Small intestine (tissue), 7 donors: Measurements from ENCODE around the gene HSD17B14. TPM values are rescaled to one million over a fixed set of nuclear protein-coding genes. Genes with fewer than 3 reads are reported as not detected.
"Not testable (repeated sequence)": the region's sequence is repeated elsewhere in the genome, so short reads cannot be mapped to it uniquely, and the experiment has no call there.

Experiments used
- DNase-seq, 2 donors: peaks; one replicate each; pipeline versions ENCODE4 v3.0.0 to v3.0.0-alpha.2; 2013
- FAIRE-seq: peaks from 2 replicates; lab custom pipeline; 2012; peaks lifted over from hg19 to GRCh38; lab: Jason Lieb, UNC
- H3K27ac ChIP-seq, 3 donors: one replicate each; pipeline ENCODE4 v1.5.1; 2013; ENCODE audit warnings: low read length in 2 of 3, mild to moderate bottlenecking in 2 of 3, control low read depth in 1 of 3, inconsistent platforms in 1 of 3, low read depth in 1 of 3, moderate library complexity in 1 of 3
- H3K27me3 ChIP-seq, 3 donors: one replicate each; pipeline ENCODE4 v1.6.1; 2013; ENCODE audit warnings: low read length in 3 of 3, inconsistent platforms in 1 of 3; ENCODE audit not compliant: control insufficient read depth in 3 of 3, insufficient read depth in 3 of 3
- H3K36me3 ChIP-seq, 3 donors: one replicate each; pipeline ENCODE4 v1.6.1; 2013; ENCODE audit warnings: low read length in 3 of 3, inconsistent platforms in 1 of 3, low read depth in 1 of 3, mild to moderate bottlenecking in 1 of 3, moderate library complexity in 1 of 3; ENCODE audit not compliant: control insufficient read depth in 3 of 3, insufficient read depth in 2 of 3
- H3K4me1 ChIP-seq, 3 donors: one replicate each; pipeline ENCODE4 v1.6.1; 2013; ENCODE audit warnings: low read length in 2 of 3, inconsistent platforms in 1 of 3, low read depth in 1 of 3, mild to moderate bottlenecking in 1 of 3, moderate library complexity in 1 of 3; ENCODE audit not compliant: control insufficient read depth in 3 of 3, insufficient read depth in 2 of 3
- H3K4me3 ChIP-seq, 3 donors: one replicate each; pipeline ENCODE4 v1.5.1; 2013; ENCODE audit warnings: low read length in 3 of 3, control low read depth in 1 of 3, inconsistent platforms in 1 of 3, low read depth in 1 of 3, mild to moderate bottlenecking in 1 of 3, moderate library complexity in 1 of 3
- H3K9me3 ChIP-seq, 2 donors: one replicate each; pipeline ENCODE4 v1.6.1; 2013; ENCODE audit warnings: low read depth in 1 of 2, low read length in 1 of 2; ENCODE audit not compliant: control insufficient read depth in 2 of 2, insufficient read depth in 1 of 2
- WGBS, 3 donors: extraction: QIAGEN DNeasy Blood & Tissue Kit; methylation state at CpG; one replicate each; pipeline ENCODE4 v1.1.7; 2013; 5-methylcytosine and 5-hydroxymethylcytosine counted together
- polyA plus RNA-seq, 4 donors: library from polyadenylated mRNA; stranded (reverse) in 3 of 4; unstranded in 1 of 4; fragments of 200-250 nt in 3 of 4; fragments of 120-200 nt in 1 of 4; gene quantifications; one replicate each; pipeline versions ENCODE4 v1.2.1 to v1.2.3, GENCODE V29; 2013
- donor health status: healthy with polysubstance abuse.
- donor health status: control.
- donor health status: control.
- donor health status: Bipolar disorder and iron deficiency.
- donor health status: healthy.

Gene HSD17B14
- polyA plus RNA-seq, 4 donors = 4.4 to 102 (median 11.6) TPM; not detected in 1

DNA sequence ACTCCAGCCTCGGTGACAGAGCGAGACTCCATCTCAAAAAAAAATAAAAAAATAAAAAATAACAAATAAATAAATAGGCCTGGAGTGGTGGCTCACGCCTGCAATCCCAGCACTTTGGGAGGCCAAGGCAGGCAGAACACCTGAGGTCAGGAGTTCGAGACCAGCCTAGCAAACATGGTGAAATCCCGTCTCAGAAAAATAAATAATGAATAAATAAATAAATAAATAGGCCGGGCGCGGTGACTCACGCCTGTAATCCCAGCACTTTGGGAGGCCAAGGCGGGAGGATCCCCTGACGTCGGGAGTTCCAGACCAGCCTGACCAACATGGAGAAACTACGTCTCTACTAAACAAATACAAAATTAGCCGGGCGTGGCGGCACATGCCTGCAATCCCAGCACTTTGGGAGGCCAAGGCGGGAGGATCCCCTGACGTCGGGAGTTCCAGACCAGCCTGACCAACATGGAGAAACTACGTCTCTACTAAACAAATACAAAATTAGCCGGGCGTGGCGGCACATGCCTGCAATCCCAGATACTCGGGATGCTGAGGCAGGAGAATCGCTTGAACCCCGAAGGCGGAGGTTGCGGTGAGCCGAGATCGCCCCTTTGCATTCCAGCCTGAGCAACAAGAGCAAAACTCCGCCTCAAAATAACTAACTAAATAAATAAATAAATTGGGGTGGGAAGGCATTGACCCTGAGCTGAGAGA lies 35.3 kb upstream of the HSD17B14 start:
- FAIRE-seq, H3K27me3 ChIP-seq, H3K9me3 ChIP-seq, DNase-seq: not testable (repeated sequence)
- 50 to 71% (median 66%) methylated on average over 23 to 31 of the region's 31 CpGs for WGBS, 3 donors
- peaks cover 0 to 57% (median 3%) of the 10 kb centered on the region in 3 donors for H3K4me1 ChIP-seq
- H3K4me3 ChIP-seq = peak overlapping the region in 1 of 3 donors; percentile 95
- H3K36me3 ChIP-seq = peaks cover 4 to 36% (median 8%) of the 10 kb centered on the region in 3 donors
- peak overlapping the region; percentile 6 to 100 (median 99) for H3K27ac ChIP-seq

DNA sequence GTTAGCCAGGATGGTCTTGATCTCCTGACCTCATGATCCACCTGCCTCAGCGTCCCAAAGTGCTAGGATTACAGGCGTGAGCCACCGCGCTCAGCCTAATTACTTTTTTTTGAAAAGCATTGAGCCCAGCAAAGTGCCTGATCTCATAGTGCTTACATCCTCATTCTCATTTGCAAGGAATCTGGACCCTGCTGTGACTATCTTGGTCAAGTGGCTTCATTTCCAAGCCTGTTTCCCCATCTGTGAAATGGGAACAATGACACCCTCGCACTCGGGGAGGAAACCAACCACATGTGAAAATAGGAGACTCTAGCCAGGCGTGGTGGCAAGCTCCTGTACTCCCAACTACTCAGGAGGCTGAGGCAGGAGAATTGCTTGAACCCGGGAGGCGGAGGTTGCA lies 33.8 kb upstream of the HSD17B14 start:
- FAIRE-seq = no peak
- WGBS, 3 donors = 93% methylated on average over 9 of the region's 9 CpGs
- Histone ChIP-seq H3K27ac (no peak overlapping the region), H3K27me3 (no peaks in the 10 kb centered on the region), H3K36me3 (peaks cover 4 to 21% (median 8%) of the 10 kb centered on the region in 3 donors), H3K4me1 (peaks cover 0 to 50% (median 3%) of the 10 kb centered on the region in 3 donors), H3K9me3 (no peaks in the 10 kb centered on the region), H3K4me3 (no peak overlapping the region)
- no peak for DNase-seq

DNA sequence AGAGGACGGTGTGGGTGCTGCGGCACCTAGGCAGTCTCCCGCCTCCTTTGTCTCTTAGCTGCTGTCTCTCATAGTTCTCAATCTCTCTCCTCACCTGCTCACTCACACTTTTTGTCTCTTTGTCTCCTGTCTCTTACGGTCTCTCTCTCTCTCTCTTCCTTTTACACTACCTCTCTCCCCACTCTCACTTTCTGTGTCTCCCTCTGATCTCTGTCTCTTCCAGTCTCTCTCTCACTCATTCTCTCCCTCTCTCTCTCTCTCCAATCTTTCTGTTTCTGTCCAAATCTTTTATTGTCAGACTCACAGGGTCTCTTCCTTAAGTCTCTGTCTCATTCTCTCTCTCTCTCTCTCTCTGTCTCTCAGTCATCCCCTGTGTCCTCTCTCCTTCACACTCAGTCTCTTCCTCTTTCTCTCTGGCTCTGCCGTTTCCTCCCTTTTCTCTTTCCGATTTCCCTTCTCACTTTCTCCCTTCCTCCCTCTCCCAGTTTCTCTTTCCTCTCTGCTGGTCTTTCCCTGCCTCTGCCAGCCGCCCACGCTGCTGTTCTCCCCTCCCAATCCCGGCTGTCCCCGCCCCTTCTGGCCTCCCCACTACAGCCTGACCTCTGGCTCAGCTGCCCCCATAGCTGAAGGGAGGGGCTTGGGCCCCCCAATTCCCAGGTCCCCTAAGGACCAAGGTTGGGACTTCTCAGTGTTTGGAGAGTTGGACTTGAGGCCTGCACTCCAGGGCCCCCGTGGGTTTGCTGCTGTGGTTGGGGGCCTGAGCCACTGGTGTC lies 32.0 kb upstream of the HSD17B14 start, which contains the start of gene PLEKHA4:
PLEKHA4 (minus strand) TSS at position 504 of the 773 bp plus-strand sequence. CDS start 997 bp downstream, outside the sequence.
- peaks cover 0 to 35% (median 0%) of the 10 kb centered on the region in 3 donors for H3K4me1 ChIP-seq
- H3K4me3 ChIP-seq = peak within 1 kb of the TSS in 1 of 3 donors; percentile 20
- WGBS, 3 donors = 13 to 35% (median 21%) methylated on average over 10 to 11 of the region's 11 CpGs
- no peaks in the 10 kb centered on the region for H3K27me3 ChIP-seq
- H3K36me3 ChIP-seq = peaks cover 0 to 15% (median 2%) of the 10 kb centered on the region in 3 donors
- DNase-seq = peak; percentile 29 to 56
- peak within 1 kb of the TSS in 2 of 3 donors; percentile 54 to 78 for H3K27ac ChIP-seq
- no peak for FAIRE-seq
- no peaks in the 10 kb centered on the region for H3K9me3 ChIP-seq

- FAIRE-seq (no peak), DNase-seq (peak; percentile 35 to 52)
- peaks cover 0 to 12% (median 2%) of the 10 kb centered on the region in 3 donors for H3K36me3 ChIP-seq
- H3K4me1 ChIP-seq = peaks cover 0 to 32% (median 0%) of the 10 kb centered on the region in 3 donors
- peak overlapping the region in 1 of 3 donors; percentile 20 for H3K4me3 ChIP-seq
- 5 to 53% (median 40%) methylated on average over 6 to 7 of the region's 7 CpGs for WGBS, 3 donors
- H3K27ac ChIP-seq = peak overlapping the region in 2 of 3 donors; percentile 54 to 78
- H3K9me3 ChIP-seq = no peaks in the 10 kb centered on the region
- no peaks in the 10 kb centered on the region for H3K27me3 ChIP-seq
These were observed 31.4 kb upstream of the HSD17B14 start for GRCh38 chr19:48867746-48868113.

GRCh38 chr19:48867123-48867745 lies 30.9 kb upstream of the HSD17B14 start:
- DNase-seq (peak; percentile 71 to 77), FAIRE-seq (no peak)
- Histone ChIP-seq H3K4me1 (peaks cover 0 to 32% (median 0%) of the 10 kb centered on the region in 3 donors), H3K36me3 (peaks cover 0 to 12% (median 2%) of the 10 kb centered on the region in 3 donors), H3K27me3 (no peaks in the 10 kb centered on the region), H3K27ac (peak overlapping the region in 2 of 3 donors; percentile 54 to 78), H3K9me3 (no peaks in the 10 kb centered on the region), H3K4me3 (peak overlapping the region in 1 of 3 donors; percentile 20)
- 24 to 51% (median 47%) methylated on average over 14 of the region's 14 CpGs for whole genome bisulfite sequencing, 3 donors

DNA sequence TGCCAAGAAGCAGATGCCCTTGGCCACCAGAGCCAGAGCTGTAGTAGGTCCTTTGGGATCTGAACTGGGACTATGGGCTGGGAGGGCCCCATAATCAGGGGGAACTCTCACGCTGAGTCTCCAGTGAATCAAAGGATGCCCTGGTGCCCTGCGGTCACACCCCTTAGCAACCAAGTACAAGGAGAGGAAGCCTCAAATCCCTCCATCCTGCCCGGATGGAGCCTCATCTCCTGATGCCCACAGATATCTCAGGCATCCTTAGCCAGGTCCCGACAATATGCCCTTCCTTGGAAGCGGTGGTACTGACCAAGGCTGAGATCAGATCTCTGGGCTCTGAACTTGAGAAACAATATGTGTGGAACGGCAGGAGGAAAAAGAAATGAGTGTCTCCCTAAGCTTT lies 30.4 kb upstream of the HSD17B14 start:
- no peak for FAIRE-seq
- H3K27ac ChIP-seq = peak overlapping the region in 2 of 3 donors; percentile 54 to 78
- H3K9me3 ChIP-seq = no peaks in the 10 kb centered on the region

DNA sequence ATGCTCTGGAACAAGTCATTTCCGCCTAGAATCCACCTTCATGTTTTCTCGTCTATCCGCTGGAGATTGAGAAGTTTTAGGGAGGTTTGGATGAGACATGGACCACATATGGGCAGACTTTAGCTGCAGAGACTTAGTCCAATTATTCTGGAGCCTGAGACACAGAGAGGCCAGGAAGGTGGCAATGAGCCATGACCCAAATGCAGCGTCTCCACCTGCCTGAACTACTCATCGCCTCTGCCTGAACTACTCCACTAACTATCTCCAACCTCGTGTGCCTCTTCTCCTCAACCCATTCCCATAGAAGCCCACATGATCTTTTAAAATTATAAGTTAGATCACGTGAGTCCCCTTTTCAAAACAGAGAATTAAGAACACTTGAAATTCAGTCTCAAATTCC lies 26.5 kb upstream of the HSD17B14 start:
- DNase-seq (no peak), FAIRE-seq (no peak)
- H3K4me3 ChIP-seq = no peak overlapping the region
- no peak overlapping the region for H3K27ac ChIP-seq
- H3K27me3 ChIP-seq = no peaks in the 10 kb centered on the region
- WGBS, 3 donors = 75 to 85% (median 81%) methylated on average over 7 of the region's 7 CpGs
- peaks cover 0 to 27% (median 2%) of the 10 kb centered on the region in 3 donors for H3K36me3 ChIP-seq
- peaks cover 0 to 18% (median 0%) of the 10 kb centered on the region in 3 donors for H3K4me1 ChIP-seq
- H3K9me3 ChIP-seq = no peaks in the 10 kb centered on the region

More for the DNA sequence above, 30.4 kb upstream of the HSD17B14 start:
- DNase-seq = peak in 1 of 2 donors; percentile 49
- no peak overlapping the region for H3K4me3 ChIP-seq
- no peaks in the 10 kb centered on the region for H3K27me3 ChIP-seq
- peaks cover 0 to 15% (median 2%) of the 10 kb centered on the region in 3 donors for H3K36me3 ChIP-seq
- 41 to 60% (median 51%) methylated on average over 6 of the region's 6 CpGs for WGBS, 3 donors
- H3K4me1 ChIP-seq = peaks cover 0 to 30% (median 0%) of the 10 kb centered on the region in 3 donors

DNA sequence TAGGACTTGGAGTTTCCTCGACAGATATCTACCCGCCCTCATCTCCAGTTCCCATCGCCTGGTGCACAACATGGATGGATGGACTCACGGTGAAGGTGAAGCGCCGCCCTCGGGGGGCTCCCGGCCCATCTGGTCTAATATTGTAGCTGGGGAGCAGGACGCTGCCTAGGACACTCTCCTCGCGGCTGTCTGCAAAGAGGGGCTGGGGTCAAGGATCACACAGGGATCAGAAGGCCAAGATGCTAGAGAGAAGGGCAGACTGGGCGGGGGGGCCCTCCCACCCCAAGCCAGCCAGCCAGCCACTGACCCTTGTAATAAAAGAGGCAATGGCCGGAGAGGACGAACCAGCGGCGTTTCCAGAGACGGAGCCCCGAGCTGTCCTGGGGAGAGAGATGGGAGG lies 25.0 kb upstream of the HSD17B14 start:
- H3K27ac ChIP-seq = no peak overlapping the region
- DNase-seq (no peak), FAIRE-seq (no peak)
- no peaks in the 10 kb centered on the region for H3K27me3 ChIP-seq
- peaks cover 0 to 3% (median 0%) of the 10 kb centered on the region in 3 donors for H3K4me1 ChIP-seq
- peaks cover 0 to 29% (median 2%) of the 10 kb centered on the region in 3 donors for H3K36me3 ChIP-seq
- no peaks in the 10 kb centered on the region for H3K9me3 ChIP-seq
- H3K4me3 ChIP-seq = no peak overlapping the region
- 87 to 94% (median 88%) methylated on average over 18 of the region's 18 CpGs for WGBS, 3 donors
